HG02571 (cell line): ENCODE results near the gene NRXN3.
"Not testable (repeated sequence)": the region's sequence is repeated elsewhere in the genome, so short reads cannot be mapped to it uniquely, and the experiment has no call there.

ENCODE experiments used
- ATAC-seq: cut with Tn5 transposase; IDR thresholded peaks from one replicate; pipeline ENCODE4 v1.9.1; 2021; ENCODE audit warnings: mild to moderate bottlenecking, moderate library complexity; ENCODE audit not compliant: unreplicated experiment

Gene NRXN3

DNA sequence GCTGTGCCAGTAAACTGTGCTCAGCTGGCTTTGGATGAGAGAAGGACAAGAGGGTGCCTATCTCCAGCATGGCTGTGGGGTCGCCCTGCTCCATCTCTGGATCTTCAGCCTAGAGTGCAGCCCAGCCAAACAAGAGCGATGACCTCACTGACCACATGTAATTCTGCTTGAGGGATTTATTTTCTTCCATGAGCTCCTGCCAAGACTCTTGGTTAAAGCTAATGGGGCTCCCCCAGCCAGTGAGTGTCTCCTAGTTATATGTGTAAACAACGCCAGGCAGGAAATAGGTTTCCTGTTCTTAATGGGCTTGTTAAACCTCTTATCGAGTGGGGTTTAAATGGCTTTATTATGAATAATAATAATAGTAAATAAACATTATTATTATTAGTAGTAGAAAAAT, 397.2 kb downstream of the NRXN3 start:
- ATAC-seq: no peak

DNA sequence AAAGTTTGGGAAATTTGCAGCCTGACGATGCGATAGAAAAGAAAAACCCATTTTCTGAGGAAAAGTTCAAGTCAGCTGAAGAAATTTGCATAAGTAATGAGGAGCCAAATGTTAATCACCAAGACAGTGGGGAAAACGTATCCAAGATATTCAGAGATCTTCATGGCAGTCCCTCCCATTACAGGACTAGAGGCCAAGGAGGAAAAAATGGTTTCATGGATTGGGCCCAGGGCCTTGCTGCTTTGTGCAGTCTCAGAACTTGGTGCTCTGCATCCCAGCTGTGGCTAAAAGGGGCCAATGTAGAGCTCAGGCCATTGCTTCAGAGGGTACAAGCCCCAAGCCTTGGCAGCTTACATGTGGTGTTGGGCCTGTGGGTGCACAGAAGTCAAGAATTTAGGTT, 403.6 kb downstream of the NRXN3 start:
- ATAC-seq: not testable (repeated sequence)

DNA sequence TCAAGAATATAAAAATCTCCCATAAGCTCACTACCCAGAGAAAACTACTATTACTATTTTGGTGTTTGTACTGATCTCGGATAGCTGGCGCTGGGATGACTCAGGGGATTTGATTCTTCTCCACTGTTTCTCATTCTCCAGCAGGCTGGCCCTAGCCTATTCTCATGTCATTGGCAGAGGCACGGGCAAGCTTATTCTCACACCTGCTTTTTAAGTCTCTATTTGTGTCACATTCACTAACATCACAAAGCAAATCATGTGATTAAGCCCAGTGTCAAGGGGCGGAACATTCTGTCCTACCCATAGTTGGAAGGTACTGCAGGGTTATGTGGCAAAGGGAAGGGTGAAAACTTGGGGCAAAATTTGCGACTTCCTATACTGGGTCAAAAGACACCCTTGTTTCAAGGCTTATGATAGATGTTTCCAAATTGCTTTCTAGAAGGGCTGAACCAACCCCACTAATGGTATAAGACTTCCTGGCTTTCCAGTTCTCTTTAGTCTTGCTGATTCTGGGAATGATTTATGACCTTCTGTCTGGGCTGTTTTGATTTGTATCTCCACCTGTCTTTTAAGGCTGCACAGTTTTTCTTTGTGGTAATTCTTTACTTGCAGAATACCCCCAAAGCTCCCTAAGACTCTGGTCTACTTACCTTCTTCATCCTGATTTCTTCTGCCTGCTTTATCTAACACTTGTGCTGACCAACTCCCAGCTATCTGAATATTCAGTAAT, 406.4 kb downstream of the NRXN3 start:
- no peak for ATAC-seq

DNA sequence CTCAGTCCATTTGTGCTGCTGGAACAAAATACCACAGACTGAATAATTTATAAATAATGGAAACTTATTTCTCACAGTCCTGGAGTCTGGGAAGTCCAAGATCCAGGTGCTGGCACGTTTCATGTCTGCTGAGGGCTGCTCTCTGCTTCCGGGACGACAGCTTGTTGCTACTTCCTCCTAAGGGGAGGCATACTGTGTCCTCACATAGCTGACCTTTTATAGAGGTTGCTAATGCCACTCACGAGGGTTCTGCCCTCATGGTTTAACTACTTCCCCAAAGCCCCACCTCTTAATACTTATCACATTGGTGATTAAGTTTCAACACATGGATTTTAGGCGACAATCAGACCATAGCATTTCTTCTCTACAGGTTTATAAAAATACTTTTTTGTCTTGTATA, 411.1 kb downstream of the NRXN3 start:
- no peak for ATAC-seq

DNA sequence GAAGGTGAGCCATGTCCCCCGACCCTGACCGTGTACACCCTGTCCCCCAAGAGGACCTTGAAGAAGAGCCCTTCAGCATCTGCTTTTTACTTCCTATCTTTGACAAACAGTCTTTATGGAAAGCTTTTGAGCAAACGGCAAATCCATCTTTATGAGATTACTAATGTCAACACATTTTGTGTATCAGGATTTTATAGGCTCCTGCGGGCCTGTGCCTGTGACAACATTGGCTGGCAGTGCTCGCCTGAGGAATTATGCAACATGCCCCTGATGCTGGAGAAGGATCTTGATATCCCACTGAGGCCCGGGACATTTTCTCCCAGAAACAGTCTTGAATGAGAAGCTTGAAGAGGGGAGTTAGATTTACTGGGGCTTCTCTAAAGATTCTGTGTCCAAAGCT, 416.5 kb downstream of the NRXN3 start:
- no peak for ATAC-seq

DNA sequence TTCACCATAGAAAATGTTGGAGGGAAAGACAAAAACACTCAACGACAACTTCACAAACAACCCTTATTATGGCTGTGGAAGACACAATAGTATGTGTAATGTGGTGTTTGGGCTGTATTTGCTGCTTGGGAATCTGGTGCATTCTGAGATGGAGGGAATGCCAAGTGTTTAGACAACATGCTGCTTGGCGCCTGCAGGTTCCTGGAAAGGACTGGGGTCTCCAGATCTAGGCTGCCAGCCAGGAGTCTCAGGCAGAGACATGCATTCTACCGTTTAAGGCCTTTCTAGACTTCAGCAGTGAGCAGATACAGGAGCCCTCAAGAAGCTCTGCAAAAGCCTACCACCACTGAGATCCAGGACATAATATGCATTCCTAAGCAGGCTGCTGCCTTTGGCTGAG, 418.7 kb downstream of the NRXN3 start:
- ATAC-seq: no peak

DNA sequence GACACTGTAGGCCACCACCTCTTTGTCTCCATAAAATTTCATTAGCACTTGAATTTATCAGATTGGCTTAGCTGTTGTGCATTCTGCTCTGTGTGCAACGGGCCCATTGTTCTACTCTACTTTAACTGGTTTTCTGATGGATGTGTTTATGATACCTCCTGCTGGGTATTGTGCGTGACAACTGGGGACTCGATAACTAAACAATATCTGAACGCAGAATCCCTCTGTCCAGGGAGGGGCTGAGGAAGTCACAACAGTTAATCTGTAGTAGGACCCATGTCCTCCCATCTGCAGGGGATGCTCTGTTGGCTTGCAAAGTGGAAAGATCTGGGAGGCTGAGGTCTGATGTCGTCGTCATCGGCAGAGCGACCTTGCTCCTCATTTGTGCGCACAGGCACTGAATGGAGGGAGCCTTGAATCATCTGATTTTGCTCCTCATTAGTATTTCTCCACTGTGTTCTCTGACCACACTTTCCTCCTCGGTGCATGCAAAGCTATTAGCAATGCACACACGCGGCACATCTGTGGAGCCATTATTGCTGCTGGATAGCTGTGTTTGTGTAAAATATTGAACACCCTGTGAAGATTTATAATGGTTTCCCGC, 422.5 kb downstream of the NRXN3 start:
- ATAC-seq: no peak

DNA sequence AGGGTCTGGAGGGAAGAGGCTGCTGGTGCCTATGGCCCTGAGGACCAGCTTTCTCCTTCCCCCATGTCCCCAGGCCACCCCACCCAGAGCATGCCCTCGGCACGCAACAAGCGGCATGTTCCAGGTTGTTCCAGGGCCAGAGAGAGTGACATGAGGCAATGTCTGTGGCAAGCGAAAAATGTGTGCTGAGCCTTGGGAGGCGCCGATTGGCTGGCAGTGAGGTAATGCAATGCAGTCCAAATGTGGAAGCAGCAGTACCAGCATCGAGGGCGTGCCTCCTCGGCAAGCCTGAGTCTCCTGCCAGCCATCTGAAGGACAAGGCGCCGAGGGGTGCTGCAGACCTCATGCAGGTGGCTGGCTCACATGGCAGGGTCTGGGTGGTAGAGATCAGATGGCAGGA, 423.8 kb downstream of the NRXN3 start:
- no peak for ATAC-seq

DNA sequence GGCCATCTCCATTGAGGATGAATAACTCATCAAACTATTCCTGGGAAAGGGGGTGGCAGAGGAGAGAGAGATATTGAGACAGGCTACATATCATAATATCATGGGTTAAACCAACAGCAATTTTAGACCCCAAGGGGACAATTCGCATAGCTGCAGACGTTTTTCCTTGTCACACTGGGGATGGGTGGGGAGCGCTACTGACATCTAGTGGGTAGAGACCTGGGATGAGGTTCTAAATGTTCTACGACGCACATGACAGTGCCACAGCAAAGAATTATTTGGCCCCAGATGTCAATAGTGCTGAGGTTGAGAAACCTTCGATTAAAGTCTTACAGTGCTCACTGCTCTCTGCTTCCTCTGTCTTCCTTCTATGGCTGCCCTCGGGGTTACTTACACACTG, 425.6 kb downstream of the NRXN3 start:
- no peak for ATAC-seq

DNA sequence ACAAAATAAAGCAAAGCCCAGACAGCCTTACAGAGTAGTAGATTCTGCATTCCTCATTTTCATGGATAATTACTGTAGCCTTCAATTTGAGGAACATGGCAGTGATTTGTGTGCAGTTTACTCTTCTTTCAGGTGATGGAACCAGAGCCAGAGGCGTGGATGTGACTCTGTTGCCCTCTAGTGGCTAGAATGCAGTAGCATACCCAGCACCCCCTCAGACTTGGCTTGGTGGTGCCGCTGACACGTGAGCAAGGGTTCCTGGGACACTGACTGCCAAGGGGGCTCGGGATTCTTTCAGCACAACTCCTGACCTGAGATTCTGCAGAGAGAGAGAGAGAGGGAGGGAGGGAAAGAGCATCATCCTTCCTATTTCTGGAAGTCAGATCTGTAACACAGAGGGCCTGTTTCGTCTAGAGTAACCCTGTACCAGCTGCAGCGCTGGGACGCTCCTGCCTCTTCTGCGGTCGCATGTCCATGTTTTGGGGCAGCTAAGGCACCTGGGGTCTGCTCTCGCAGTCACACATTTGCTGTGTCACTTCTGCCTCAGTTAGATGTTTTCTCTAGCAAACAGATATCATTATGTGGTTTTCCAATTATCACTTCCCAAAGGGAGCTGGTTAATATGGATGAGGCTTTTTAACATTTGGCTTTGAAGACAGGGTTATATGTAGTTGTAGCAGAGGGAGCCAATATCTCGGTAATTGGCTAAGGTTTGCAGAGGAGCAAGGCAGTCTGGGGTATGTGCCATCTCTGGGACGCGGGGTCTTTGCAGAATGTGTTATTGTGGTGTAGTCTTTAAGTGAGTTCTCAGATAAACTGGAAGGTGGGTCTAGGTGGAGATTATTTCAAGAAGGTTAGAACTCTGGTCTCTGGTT, 428.1 kb downstream of the NRXN3 start:
- peak; percentile 86 for ATAC-seq

DNA sequence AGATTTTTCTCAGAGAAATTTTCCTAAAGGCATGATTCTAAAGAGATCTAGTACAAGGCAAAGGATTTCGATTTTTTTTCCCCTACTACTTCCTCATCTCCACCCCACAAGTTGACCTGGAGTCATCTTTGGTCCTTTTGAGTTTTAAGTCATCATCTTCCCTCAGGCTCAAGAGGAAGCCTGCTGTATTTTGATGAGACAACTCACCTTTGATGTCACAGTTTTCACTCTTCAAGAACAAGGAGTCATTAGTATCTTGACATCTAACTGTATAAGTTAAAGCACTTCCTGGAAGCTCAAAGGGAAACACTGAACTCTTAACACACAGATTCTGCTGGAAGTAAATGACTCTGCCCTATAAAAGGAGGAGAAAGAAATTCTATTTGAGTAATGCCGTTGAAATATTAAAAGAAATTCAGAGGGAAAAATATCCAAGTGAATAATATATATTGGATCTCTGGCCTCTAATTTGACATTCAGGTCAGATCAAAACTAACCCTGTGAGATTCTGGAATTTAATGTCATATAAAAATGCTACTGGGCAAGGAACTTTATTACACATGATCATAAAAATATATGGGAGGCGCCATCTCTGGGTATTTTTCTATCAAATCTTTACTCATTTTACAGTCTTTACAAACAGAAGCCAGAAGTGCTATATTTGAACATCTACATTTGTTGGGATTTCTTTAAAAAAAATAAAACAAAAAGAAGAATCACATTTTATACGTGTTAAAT, 435.0 kb downstream of the NRXN3 start:
- no peak for ATAC-seq

DNA sequence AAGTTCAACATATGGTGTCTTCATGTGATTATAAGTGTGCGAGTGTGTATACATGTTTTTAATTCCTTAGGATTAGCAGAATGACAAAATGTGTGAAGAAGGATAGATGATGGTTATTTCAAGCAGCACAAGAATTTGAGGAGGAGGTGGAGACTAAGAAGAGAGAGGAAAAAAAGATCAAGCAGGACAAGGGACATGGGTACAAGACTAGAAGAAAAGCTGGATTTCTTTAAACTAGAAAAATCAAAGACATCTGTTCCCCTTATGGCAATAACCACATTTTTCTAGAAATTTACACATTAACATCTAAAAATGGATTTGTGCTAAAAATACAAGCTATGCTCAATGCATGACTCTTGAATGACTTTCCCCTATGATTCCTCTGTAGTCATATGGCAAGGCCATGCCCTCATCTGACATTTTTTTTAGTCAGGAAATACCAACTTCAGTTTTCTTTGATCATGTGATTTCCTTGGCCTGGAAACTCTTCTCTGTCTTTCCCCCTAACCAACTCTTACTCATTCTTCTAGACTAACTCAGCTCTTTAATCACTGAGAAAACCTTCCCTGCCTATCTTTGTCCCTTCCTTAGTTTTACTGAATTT, 435.8 kb downstream of the NRXN3 start:
- no peak for ATAC-seq

DNA sequence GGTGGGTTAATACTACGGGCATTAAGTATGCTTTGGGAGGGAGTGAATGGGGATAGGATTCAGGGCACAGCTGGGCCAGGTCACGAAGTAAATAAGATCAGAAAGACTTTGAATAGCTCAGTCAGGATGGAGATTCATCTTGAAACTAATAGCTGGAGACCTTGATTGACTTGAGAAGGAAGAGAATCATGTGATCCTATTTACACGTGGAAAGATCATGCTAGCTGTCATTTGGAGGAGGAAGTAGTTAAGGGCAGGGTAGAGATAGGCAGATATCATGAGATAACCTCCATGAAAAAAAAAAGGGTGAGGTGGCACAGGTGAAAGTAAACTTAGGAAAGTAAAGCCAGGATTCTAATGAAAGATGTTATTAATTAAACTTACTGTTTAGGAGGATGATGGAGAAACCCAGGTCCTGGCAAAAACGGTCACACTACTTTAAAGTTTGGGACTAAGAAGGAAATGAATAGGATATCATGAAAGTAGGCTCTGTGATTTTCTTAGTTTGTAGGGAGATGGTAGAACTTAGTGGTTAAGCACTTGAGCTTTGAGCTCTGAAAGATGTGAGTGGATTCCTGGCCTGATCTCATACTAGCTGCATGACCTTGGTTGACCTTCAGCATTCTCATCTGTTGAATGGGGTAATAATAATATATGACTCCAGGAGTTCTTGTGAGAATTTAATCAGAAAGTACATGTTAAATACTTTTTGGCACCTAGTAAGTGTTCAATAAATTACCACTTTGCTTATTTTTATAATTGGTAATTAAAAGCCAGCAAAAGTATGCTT, 439.0 kb downstream of the NRXN3 start:
- no peak for ATAC-seq

DNA sequence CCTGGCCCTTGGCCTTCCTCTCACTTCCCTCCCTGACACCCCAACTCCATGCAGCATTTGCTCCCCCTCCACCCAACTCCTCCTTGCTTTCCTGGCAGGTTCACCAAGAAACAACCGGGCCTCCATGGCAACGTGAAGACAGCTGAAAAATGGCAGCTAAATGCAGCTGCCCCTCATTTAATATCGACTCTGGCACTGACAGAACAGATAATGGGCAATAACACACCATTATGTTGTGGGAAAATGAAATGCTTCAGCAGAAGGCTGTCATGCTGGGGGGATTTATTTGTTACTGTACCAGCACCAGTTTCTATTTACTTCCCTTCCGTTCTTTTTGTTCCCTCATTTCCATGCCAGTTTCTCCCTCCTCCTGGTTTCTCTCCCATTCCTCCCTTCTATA, 440.8 kb downstream of the NRXN3 start:
- ATAC-seq: no peak

DNA sequence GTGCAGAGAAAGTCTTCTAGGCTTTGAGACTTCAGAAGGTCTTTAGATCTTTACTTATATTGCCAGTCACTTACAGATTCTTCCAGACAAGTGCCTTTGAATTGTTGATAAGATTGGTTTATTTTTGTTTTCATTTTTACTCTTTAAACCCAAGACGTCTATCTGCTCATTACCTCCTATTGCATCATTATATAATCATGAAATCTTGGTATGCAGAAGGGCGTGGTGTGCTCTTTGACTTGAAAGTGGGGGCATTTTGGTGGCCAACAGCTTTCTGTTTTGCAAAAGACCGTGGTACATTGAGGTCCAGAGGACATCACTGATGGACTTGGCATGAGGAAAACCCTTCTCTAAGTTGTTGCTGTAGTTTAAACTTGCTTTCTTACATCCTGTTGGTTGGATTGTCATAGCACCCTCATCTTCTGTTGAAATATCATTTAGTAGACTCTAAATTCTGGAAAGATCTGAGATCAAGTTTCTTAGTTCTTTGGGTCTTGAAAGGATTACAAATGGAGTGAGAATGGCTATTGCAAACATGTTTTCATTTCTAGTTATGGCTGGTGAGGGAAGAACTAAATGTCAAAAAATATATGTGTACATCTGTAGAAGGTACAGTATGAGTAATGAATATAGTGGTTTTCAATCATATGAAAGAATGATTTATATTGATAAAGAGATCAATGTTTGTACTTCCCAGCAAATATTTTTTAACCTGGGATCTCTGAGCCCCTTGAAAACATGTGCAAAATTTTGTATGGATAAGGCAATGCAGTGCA, 441.8 kb downstream of the NRXN3 start:
- ATAC-seq: no peak

DNA sequence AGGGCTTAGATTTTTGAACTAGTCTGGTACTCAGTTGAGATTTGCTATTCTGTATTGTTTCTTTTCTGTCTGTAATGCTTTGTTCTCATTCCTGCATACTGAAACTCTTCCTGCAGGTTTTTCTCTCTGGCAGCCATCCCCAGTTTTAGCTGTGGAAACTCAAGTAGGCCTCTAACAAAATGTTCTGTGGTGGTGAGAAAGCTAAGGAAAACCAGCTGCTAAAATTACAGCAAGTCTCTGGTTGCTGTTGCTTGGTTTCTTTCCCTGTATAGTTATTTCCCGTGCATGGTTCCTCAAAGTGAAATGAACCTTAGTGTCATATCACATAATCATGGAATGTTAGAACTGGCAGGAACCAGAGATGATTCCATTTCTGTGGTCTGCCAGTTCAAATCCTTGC, 442.5 kb downstream of the NRXN3 start:
- no peak for ATAC-seq

DNA sequence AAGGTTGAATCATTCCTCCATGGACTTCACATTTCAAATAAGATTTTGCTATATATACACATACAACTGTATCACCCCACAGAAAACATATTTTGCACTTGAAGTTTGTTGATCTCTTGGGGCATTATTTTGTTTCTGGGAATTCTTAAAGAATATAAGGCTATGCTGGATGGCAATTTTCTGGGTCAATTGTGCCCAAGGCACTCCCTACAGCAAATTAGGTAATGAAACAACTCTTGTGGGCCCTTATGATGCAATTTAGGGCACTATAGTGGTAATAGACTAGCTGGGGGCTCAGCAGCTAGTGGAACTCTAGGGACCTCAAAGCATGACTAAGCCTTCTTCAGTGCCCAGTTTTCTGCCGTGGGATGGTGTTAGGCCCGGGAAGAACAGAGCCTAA, 444.4 kb downstream of the NRXN3 start:
- no peak for ATAC-seq

DNA sequence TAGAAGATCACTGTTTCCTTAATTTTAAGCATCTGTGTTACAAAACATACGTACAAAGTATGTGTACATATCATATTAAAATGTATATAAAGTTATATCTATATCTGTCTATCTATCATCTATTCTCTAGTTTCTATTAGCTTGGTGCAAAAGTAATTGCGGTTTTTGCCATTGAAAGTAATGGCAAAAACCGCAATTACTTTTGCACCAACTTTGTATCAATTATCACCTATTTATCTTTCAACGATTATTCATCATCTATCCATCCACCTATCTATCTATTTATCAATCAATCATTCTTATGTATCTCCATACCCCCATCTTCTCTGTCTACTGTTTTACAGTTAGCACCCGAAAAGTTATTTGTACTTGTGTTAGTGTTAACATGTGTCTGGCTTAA, 447.6 kb downstream of the NRXN3 start:
- ATAC-seq: no peak

DNA sequence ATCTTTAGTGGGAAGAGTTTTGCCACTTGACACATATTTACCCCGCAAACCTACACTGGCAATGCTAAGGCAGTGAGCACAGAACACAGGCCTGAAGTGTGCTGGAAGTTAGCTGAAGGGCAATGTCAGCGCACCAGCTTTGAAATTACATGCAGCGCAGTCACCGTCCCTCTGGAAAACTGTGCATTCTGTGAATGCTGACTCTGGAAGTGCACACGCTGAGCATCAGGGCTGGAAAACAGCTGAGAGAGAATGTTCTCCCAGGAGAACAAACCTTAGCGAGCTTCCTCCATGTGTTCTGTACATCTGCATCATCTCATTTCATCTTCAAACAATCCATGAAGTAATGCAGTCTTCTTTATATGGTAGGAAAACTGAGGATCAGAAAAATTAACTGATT, 448.2 kb downstream of the NRXN3 start:
- no peak for ATAC-seq
